ENCODE data around the gene KRT76.

GRCh38 chr12:52778833-52779232 lies 1.7 kb upstream of the KRT76 start:
- TF ChIP-seq TEAD4 (IDR thresholded peaks at IDR 0.05) (no peak), REST (IDR thresholded peaks at IDR 0.05; ENCODE audit: low read depth) (no peak), TAF1 (IDR thresholded peaks at IDR 0.05; ENCODE audit: low read depth) (no peak), FOXM1 (IDR thresholded peaks at IDR 0.05; ENCODE audit: borderline replicate concordance, low read depth) (no peak), EP300 (IDR thresholded peaks at IDR 0.05; ENCODE audit: borderline replicate concordance) (no peak)
